Progenitor cell of endocrine pancreas (in vitro differentiated cells): ENCODE results near the gene PDSS2. TPM values are rescaled to one million over a fixed set of nuclear protein-coding genes. Genes with fewer than 3 reads are reported as not detected.

ENCODE experiments used
- DNase-seq: peaks from one replicate; pipeline ENCODE4 v3.0.0; 2021; ENCODE audit warnings: low spot score; ENCODE audit not compliant: unreplicated experiment
- H3K27ac Mint-ChIP-seq: 2 replicates; pipeline ENCODE4 v1.8.0; 2021; ENCODE audit warnings: mild to moderate bottlenecking, moderate library complexity, mixed read lengths
- H3K27me3 Mint-ChIP-seq: 2 replicates; pipeline ENCODE4 v1.8.0; 2021; ENCODE audit warnings: mixed read lengths
- H3K36me3 Mint-ChIP-seq: 2 replicates; pipeline ENCODE4 v1.8.0; 2022; ENCODE audit warnings: mixed read lengths; ENCODE audit not compliant: insufficient read depth
- H3K4me1 Mint-ChIP-seq: 2 replicates; pipeline ENCODE4 v1.8.0; 2021; ENCODE audit warnings: low read depth, mixed read lengths
- H3K4me3 Mint-ChIP-seq: 2 replicates; pipeline ENCODE4 v1.8.0; 2021; ENCODE audit warnings: low read depth, mild to moderate bottlenecking, moderate library complexity, mixed read lengths
- H3K9me3 Mint-ChIP-seq: 2 replicates; pipeline ENCODE4 v1.8.0; 2021; ENCODE audit warnings: low read depth, mixed read lengths
- CTCF ChIP-seq: fragments of 200-600 bp; sonication (generic); IDR thresholded peaks from one replicate; pipeline ENCODE4 v1.5.0; 2021; ENCODE audit warnings: antibody characterized with exemption, mild to moderate bottlenecking; ENCODE audit not compliant: unreplicated experiment
- total RNA-seq: library from RNA; stranded (reverse); gene quantifications from 2 replicates; pipeline ENCODE4 v1.2.1, GENCODE V29; 2021

PDSS2 gene
- total RNA-seq, 1 donor from 2014 or later: 12.8 TPM

- H3K9me3 Mint-ChIP-seq: no peaks in the 10 kb centered on the region
- no peak overlapping the region for H3K27ac Mint-ChIP-seq
Observed at GRCh38 chr6:107344383-107344782, 115.0 kb downstream of the PDSS2 start.

DNA sequence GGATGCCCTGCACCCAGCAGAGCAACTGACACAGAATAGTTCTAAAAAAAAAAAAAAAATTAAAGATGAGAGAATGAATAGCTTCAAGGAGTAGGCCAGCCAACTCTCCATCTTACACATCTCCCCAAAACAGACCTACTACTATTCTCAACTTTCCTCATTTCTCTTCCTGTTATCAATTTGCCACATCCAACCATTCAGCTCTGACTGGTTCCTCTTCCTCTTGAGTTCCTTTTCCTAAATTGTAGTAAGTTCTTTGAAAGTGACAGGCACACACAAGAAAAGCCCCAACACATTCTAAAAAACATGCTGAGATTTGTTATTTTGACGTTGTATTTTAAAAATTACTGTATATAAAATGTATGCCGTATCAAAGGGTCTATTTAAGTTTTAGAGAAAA lies 117.2 kb downstream of the PDSS2 start:
- Mint-ChIP-seq H3K4me1 (peaks cover 4% of the 10 kb centered on the region), H3K27ac (no peak overlapping the region), H3K9me3 (no peaks in the 10 kb centered on the region), H3K36me3 (no peaks in the 10 kb centered on the region), H3K4me3 (no peak overlapping the region), H3K27me3 (no peaks in the 10 kb centered on the region)
- no peak for DNase-seq
- no peak for TF ChIP-seq CTCF

More at GRCh38 chr6:107344383-107344782, 115.0 kb downstream of the PDSS2 start:
- no peaks in the 10 kb centered on the region for H3K27me3 Mint-ChIP-seq
- H3K36me3 Mint-ChIP-seq: peaks cover 1% of the 10 kb centered on the region
- TF ChIP-seq CTCF: no peak
- no peak for DNase-seq
- H3K4me1 Mint-ChIP-seq: no peaks in the 10 kb centered on the region
- H3K4me3 Mint-ChIP-seq: no peak overlapping the region

DNA sequence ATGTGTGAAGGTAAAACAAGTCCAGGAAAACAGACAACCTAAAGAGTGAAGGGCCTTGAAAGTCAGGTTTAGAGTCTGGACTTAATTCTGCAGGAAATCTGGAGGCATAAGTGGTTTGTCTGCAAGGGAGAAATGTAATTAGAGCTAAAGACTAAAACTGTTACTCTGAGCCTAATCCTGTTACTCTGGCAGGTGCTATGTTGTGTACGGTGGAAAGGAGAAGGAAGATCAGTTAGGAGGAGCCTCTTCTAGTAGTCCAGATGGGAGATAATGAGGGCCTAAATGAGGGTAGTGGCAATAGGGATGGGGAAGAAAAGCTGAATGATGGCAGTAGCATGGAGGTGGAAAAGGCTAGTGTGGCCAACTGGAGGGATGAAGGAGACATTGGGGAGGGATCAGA lies 118.5 kb downstream of the PDSS2 start:
- Mint-ChIP-seq H3K27ac (no peak overlapping the region), H3K4me3 (no peak overlapping the region), H3K9me3 (no peaks in the 10 kb centered on the region), H3K27me3 (no peaks in the 10 kb centered on the region), H3K36me3 (no peaks in the 10 kb centered on the region), H3K4me1 (peaks cover 4% of the 10 kb centered on the region)
- TF ChIP-seq CTCF: no peak
- no peak for DNase-seq

GRCh38 chr6:107337191-107337741 lies 122.1 kb downstream of the PDSS2 start:
- Mint-ChIP-seq H3K27ac (no peak overlapping the region), H3K9me3 (no peaks in the 10 kb centered on the region), H3K27me3 (no peaks in the 10 kb centered on the region), H3K4me1 (peaks cover 4% of the 10 kb centered on the region), H3K36me3 (peaks cover 2% of the 10 kb centered on the region), H3K4me3 (no peak overlapping the region)
- DNase-seq: no peak
- TF ChIP-seq CTCF: no peak

- no peak overlapping the region for H3K27ac Mint-ChIP-seq
- no peaks in the 10 kb centered on the region for H3K9me3 Mint-ChIP-seq
- H3K36me3 Mint-ChIP-seq: peaks cover 2% of the 10 kb centered on the region
- no peak for TF ChIP-seq CTCF
- H3K4me3 Mint-ChIP-seq: no peak overlapping the region
- H3K4me1 Mint-ChIP-seq: peaks cover 4% of the 10 kb centered on the region
- no peak for DNase-seq
- no peaks in the 10 kb centered on the region for H3K27me3 Mint-ChIP-seq
Observed at GRCh38 chr6:107334026-107334425, 125.3 kb downstream of the PDSS2 start.
